Bronchus fibroblast of lung (primary cell): Measurements from ENCODE around the gene FAM111B. TPM values are rescaled to one million over a fixed set of nuclear protein-coding genes. Genes with fewer than 3 reads are reported as not detected.

Experiments
- total RNA-seq: library from RNA; depleted of rRNA; stranded (reverse); fragments of >200 nt; gene quantifications from 2 replicates; pipeline ENCODE4 v1.2.3, GENCODE V29; 2015

FAM111B gene
- 8.6 and 10.6 TPM in 2 replicates for total RNA-seq

DNA sequence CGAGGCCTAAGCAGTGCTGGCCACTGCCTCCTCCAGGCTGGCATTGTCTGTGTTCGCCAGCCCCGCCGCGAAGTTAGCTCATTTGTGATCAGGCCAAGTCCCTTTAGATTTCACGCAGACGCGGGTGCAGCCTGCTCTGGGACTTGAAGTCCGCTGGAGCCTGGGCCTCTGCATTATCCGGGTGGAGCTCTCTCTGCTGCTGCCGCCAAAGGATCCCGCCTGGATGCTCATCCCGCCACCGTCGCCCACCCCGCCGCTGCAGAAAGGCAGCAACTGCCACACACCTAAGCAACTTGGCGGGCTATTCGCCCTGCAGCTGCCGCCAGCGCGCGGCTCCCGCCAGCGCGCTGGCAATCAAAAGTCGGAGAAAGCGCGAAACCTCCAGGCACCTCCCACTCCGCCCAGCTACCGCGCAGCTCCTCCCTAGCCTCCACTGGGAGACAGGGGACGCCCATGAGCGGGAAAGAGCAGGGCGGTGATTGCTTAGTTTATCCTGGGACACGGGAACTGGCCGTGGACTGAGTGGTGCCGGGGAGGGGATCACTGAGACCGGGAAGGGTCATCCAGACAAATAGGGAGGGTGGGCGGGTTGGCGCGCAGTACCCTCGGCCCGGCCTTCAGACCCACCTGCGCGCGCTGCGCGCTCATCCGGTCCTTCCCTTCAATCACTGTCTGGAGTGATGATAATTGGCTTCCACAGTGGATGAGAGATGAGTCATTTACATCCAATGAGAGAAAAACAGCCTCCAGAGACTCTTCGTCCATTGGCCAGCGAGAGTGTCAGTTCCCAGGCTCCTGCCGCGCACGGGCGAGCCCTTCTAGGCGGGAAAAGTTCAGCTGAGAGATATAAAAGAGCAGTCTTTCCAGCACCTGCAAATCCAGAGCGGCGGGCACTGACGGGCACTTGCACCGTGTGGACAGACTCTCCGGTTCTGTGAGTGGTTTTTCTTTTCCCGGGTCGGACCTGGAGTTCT lies at the start of gene FAM111B:
FAM111B (plus strand) TSS at position 875 of the 974 bp plus-strand sequence. CDS start 2,389 bp downstream, outside the sequence.

GRCh38 chr11:59086007-59086406 lies 21.0 kb upstream of the FAM111B start, which contains the start of gene GLYATL1B:
GLYATL1B (plus strand) TSS chr11:59086307; CDS start chr11:59086307, 0 bp downstream.

DNA sequence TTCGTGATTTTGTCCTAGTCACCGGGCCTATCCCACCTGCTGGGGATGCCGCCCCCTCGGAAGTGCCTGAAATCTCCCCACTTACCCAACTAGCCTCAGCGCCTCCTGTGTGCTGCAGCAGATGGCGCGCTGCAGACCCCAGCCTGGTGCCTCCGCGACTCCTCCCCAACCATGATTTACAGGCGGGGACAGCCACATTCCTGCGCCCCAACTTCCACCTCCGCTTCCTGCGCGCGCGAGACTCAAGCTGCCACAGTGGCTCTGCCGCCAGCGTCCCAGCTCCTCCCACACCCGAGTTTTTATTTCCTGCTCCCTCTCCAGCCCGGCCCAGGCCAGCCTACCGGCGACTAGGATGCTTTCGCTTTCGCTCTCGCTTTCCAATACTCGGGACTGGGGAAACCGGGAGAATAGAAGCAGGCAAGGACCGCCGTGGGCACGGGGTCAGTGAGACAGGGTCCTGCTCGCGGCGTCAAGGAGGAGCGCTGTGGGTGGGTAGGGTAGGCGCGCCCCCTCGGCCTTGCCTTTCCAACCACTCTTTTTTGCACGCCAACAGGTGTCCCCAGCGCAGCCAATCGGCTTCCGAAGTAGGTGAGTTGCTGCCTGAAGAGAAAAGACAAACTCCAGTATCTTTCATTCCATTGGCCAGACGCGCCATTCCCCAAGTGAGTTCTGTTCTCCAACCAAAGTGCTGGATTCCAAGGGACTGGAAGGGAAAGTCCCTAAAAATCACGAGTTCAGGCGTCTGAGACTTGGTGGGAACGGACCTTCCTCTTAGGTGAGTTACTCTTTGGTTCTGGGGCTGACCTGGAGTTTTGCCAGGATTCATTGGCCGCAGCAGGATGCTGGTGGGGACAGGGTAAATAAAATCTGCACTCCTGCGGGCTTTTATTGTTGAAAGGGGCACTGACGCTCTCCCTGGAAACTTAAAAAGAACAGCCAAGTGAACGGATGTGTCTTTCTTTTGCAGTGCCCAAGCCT lies 35.8 kb downstream of the FAM111B start, which contains the start of gene FAM111A:
FAM111A (plus strand) TSS at position 327 of the 978 bp plus-strand sequence. CDS start 6,017 bp downstream, outside the sequence.

DNA sequence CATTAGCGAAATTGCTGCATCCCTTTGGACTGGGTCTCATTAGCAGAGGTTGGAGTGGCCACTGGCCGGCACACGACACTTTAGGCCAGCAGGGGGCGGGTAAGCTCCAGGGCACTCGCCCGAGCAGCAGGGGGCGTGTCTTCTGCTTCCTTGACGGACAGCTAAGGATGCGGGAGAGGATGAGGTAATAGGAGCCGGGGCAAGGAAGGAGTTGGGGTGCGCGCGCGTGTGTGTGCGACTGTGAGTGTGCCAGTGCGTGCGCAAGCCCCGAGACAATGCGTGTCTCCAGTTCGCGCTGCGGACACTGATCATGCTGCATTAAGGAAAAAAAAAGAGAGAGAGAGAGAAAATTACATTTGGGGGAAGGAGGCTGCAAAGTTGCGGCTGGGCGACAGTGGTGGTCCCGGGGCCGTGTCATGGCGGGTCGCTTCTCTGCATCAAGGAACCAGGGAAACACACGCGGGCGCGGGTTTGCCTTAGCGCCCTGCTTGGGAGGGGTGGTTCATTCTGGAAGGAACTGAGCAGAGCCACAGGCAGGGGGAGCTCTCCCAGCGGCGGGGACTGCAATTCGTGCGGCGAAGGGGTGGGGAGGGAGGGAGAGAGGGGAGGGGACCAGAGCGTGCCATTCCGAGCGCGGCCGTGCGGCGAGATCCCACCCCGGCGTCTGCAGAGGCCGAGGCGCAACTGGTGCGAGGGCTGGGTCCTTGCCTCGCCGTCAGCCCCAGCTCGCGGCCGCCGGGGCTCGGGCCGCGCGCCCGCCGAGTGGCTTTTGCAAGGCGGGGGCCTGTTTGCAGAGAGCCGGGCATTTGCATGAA lies 64.7 kb downstream of the FAM111B start, which contains the start of gene DTX4:
DTX4 (plus strand) TSS at position 625 of the 815 bp plus-strand sequence. CDS start 464 bp downstream, outside the sequence.

Other genes starting within 250 kb of the FAM111B start
- gene GLYATL1, start 167.7 kb upstream of the FAM111B start, total RNA-seq: 0.59 and 1.3 TPM in 2 replicates
- not detected in 2 replicates for gene GLYATL1B, start 20.9 kb upstream of the FAM111B start, total RNA-seq
- gene FAM111A, start 35.6 kb downstream of the FAM111B start, total RNA-seq: 23.2 and 27.6 TPM in 2 replicates
- 0.59 and 0.84 TPM in 2 replicates for gene DTX4, start 64.9 kb downstream of the FAM111B start, total RNA-seq
- not detected in 2 replicates for gene MPEG1, start 105.7 kb downstream of the FAM111B start, total RNA-seq